ENCODE measurements around the gene CPOX. TPM values are rescaled to one million over a fixed set of nuclear protein-coding genes. Genes with fewer than 3 reads are reported as not detected.

CPOX gene
- total and polyA plus RNA-seq, 2 of the 8 experiments (the other 6 are each of a cell fraction or from before 2014, with no cell fraction given): 17.4 to 27.0 TPM

- no peak overlapping the region for H4K91ac ChIP-seq (replicated peaks; ENCODE audit: insufficient read length, low read length)
- H2BK5ac ChIP-seq (ENCODE audit: low read depth, low read length): no peak overlapping the region
- H3K79me1 ChIP-seq (ENCODE audit: low read depth, low read length): no peaks in the 10 kb centered on the region
- no peak overlapping the region for H2BK20ac ChIP-seq (ENCODE audit: low read length)
- H3K27ac ChIP-seq (ENCODE audit: low read depth, low read length): no peak overlapping the region
- no peak overlapping the region for H4K5ac ChIP-seq (ENCODE audit: insufficient read length, low read depth, low read length)
- no peak overlapping the region for H3K23ac ChIP-seq (ENCODE audit: insufficient read length)
- POLR2A ChIA-PET (ENCODE audit: partially characterized antibody): interaction anchor here (0.9 kb wide), 1 partner anchor 12 kb away, joined by 4 read pairs; the partner anchor contains the start of gene CPOX
- no peak overlapping the region for H3K56ac ChIP-seq (replicated peaks; ENCODE audit: insufficient read length, low read depth, low read length)
- H3K4me2 ChIP-seq (ENCODE audit: insufficient read depth in 1 of 2, low read depth in 2 of 2, low read length in 2 of 2): no peak overlapping the region
- FAIRE-seq (no peak), DNase-seq (ENCODE audit: low read depth in 1 of 2, low spot score in 2 of 2) (no peak)
- CTCF ChIA-PET (ENCODE audit: partially characterized antibody): interaction anchor here (0.9 to 1.1 kb wide), 2 partner anchors 8 to 21 kb away, joined by 3 to 4 read pairs; no protein-coding TSS in a partner anchor
- H2BK15ac ChIP-seq (ENCODE audit: low read length): no peak overlapping the region
- peaks cover 0 to 55% (median 24%) of the 10 kb centered on the region in 4 experiments; a peak in 6 of 8 replicates for H3K36me3 ChIP-seq (ENCODE audit: control insufficient read depth in 2 of 4, insufficient read depth in 4 of 4, low read length in 3 of 4)
- H3K4me3 ChIP-seq (ENCODE audit: extremely low read depth in 1 of 4, insufficient read depth in 2 of 4, low read depth in 3 of 4, low read length in 4 of 4): no peak overlapping the region
- no peaks in the 10 kb centered on the region for H3K79me2 ChIP-seq (ENCODE audit: control insufficient read depth in 1 of 2, insufficient read depth in 2 of 2, low read length in 2 of 2)
- no peaks in the 10 kb centered on the region for H3K27me3 ChIP-seq (replicated peaks in 1 of 4; ENCODE audit: control insufficient read depth in 3 of 4, extremely low read depth in 1 of 4, insufficient read depth in 3 of 4, low read length in 3 of 4)
- H2BK120ac ChIP-seq (replicated peaks; ENCODE audit: low read depth, low read length): no peak overlapping the region
- TF ChIP-seq MAFK (IDR thresholded peaks at IDR 0.05; ENCODE audit: low read depth, low read length) (no peak), SAP30 (IDR thresholded peaks at IDR 0.05; ENCODE audit: insufficient read depth, insufficient replicate concordance, low read length) (no peak), CREB1 (IDR thresholded peaks at IDR 0.05) (no peak), RFX5 (IDR thresholded peaks at IDR 0.05; ENCODE audit: borderline replicate concordance, low read depth, low read length) (no peak), GABPA (IDR thresholded peaks at IDR 0.05; ENCODE audit: borderline replicate concordance, insufficient read depth, low read length) (no peak), CHD2 (IDR thresholded peaks at IDR 0.05; ENCODE audit: low read length) (no peak), NRF1 (IDR thresholded peaks at IDR 0.05; ENCODE audit: low read depth, low read length) (no peak), CHD1 (IDR thresholded peaks at IDR 0.05; ENCODE audit: low read depth, low read length) (no peak), EZH2 (IDR thresholded peaks at IDR 0.05; ENCODE audit: low read depth, low read length, severe bottlenecking) (no peak), KDM5A (IDR thresholded peaks at IDR 0.05; ENCODE audit: low read length) (no peak), RNF2 (IDR thresholded peaks at IDR 0.05; ENCODE audit: borderline replicate concordance, low read depth, low read length, missing control alignments, poor library complexity, severe bottlenecking) (no peak)
- no peak overlapping the region for H3K4ac ChIP-seq (replicated peaks; ENCODE audit: insufficient read length, low read depth, low read length)
- H2AFZ ChIP-seq (ENCODE audit: low read length): no peak overlapping the region
- no peak overlapping the region for H2AK5ac ChIP-seq (ENCODE audit: low read depth, low read length)
- no peak overlapping the region for H3K9ac ChIP-seq (replicated peaks in 1 of 4; ENCODE audit: extremely low read depth in 1 of 4, low read depth in 3 of 4, low read length in 3 of 4)
- no peak overlapping the region for H3K18ac ChIP-seq (ENCODE audit: extremely low read depth, low read length)
- H3K14ac ChIP-seq (ENCODE audit: insufficient read length): no peak overlapping the region
- peaks cover under 1% of the 10 kb centered on the region; the same call in 1 of the 2 replicates for H3K23me2 ChIP-seq (ENCODE audit: low read depth, low read length)
- H4K20me1 ChIP-seq (replicated peaks in 1 of 2; ENCODE audit: control insufficient read depth in 1 of 2, insufficient read depth in 2 of 2, low read length in 2 of 2): peaks cover 0 to 3% of the 10 kb centered on the region in 2 experiments
- H3K9me3 ChIP-seq (ENCODE audit: insufficient read depth in 2 of 2, low read depth in 1 of 2, low read length in 1 of 2): no peaks in the 10 kb centered on the region
- no peak overlapping the region for H4K8ac ChIP-seq (ENCODE audit: extremely low read depth, insufficient read depth, low read length)
- 88% methylated on average over 1 of the region's 1 CpG; no CpG with 5 or more reads in 1 of the 2 experiments for WGBS, 2 experiments (ENCODE audit: extremely low coverage in 1 of 2, insufficient coverage in 1 of 2, insufficient read length in 1 of 2, insufficient replicate concordance in 2 of 2, low coverage in 1 of 2, low lambda C conversion rate in 2 of 2, missing lambda C conversion rate in 1 of 2)
- H3K4me1 ChIP-seq (replicated peaks in 1 of 4; ENCODE audit: control insufficient read depth in 3 of 4, insufficient read depth in 4 of 4, low read length in 3 of 4): peaks cover 0 to 5% (median 2%) of the 10 kb centered on the region in 4 experiments; a peak in 1 of 7 replicates
- no peak overlapping the region for H2BK12ac ChIP-seq (ENCODE audit: low read depth, low read length)
Observed at GRCh38 chr3:98582042-98582441, 11.4 kb downstream of the CPOX start.
